Tongue (tissue), 2 donors: ENCODE measurements around the gene UPK1A. TPM values are rescaled to one million over a fixed set of nuclear protein-coding genes. Genes with fewer than 3 reads are reported as not detected.
A peak's percentile ranks its signal among the peaks of the same experiment; 100 is the strongest.

Source experiments
- DNase-seq: peaks from one replicate; pipeline ENCODE4 v3.0.0-alpha.2; 2015
- total RNA-seq: library from RNA; depleted of rRNA; stranded (reverse); fragments of >200 nt; gene quantifications from one replicate; pipeline ENCODE4 v1.2.3, GENCODE V29; 2014

Gene UPK1A
- not detected for total RNA-seq

- no peak for DNase-seq
These were observed at the start of gene UPK1A for GRCh38 chr19:35666251-35666913. TSS of gene UPK1A (plus strand) at chr19:35666517. CDS start at chr19:35666813, 296 bp downstream.

- DNase-seq = no peak
These were observed 47.5 kb upstream of the UPK1A start for GRCh38 chr19:35618857-35619256.

DNA sequence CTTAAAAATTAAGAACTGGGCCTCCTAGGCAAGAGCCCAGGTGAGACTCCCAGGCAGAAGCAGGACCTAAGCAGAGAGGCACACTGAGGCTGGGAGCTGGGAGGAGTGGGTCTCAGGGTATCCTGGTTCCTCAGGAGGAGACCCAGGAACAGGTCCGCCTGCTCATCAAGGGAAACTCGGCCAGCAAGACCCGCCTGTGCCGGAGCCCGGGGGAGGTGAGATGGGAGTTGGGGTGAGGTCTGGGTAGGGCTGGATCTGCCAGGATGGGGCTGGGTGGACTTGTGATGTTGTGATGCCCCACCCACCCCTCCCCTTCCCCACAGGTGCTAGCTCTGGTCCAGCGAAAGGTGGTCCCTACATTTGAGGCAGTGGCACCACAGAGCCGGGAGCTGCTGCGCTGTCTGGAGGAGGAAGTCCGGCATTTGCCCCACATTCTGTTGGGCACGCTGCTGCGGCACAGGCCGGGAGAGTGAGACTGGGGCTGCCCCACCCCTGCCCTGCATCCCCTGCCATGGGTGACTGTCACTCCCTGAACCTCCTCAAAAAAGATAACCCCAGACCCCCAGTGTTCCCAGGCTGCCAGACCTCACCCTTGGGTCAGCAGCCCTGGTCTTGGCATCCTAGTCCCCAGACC, 46.9 kb upstream of the UPK1A start:
- no peak for DNase-seq

- no peak for DNase-seq
These were observed 46.3 kb upstream of the UPK1A start for GRCh38 chr19:35620001-35620400.

GRCh38 chr19:35621708-35622107, 44.6 kb upstream of the UPK1A start:
- no peak for DNase-seq

- no peak for DNase-seq
These were observed 43.6 kb upstream of the UPK1A start for GRCh38 chr19:35622750-35623149.

GRCh38 chr19:35623327-35624010, 42.8 kb upstream of the UPK1A start:
- no peak for DNase-seq

GRCh38 chr19:35628264-35628564, 38.1 kb upstream of the UPK1A start:
- DNase-seq = no peak

- DNase-seq = peak; percentile 100
These were observed 37.6 kb upstream of the UPK1A start, which contains the start of gene RBM42 for GRCh38 chr19:35628565-35629331. TSS of gene RBM42 (plus strand) at chr19:35629036. CDS start at chr19:35629154, 118 bp downstream.

- DNase-seq = no peak
These were observed 37.0 kb upstream of the UPK1A start for GRCh38 chr19:35629332-35629633.

DNA sequence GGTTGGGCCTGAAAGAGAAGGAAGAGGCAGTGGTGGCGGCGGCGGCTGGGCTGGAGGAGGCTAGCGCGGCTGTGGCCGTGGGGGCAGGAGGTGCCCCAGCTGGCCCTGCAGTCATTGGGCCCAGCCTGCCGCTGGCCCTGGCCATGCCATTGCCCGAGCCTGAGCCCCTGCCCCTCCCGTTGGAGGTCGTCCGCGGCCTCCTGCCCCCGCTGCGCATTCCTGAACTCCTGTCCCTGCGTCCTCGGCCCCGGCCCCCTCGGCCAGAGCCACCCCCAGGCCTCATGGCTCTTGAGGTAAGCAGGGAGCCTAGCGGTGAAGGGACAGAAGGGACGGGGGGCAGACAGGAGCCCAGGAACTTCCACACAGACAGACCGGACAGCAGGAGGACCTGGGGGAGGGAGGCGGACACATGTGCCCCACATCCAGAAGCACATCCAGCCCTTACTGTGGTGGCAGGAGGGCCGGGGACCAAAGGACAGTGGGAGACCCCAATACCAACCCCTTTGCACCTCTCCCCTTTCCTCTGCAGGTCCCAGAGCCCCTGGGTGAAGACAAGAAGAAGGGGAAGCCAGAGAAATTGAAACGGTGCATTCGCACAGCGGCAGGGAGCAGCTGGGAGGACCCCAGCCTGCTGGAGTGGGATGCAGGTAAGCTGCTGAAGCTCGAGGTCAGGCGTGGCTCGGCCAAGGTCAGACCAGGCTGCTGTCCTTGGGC, 32.4 kb upstream of the UPK1A start:
- DNase-seq = no peak

- DNase-seq = no peak
These were observed 29.7 kb upstream of the UPK1A start for GRCh38 chr19:35636651-35637050.

DNA sequence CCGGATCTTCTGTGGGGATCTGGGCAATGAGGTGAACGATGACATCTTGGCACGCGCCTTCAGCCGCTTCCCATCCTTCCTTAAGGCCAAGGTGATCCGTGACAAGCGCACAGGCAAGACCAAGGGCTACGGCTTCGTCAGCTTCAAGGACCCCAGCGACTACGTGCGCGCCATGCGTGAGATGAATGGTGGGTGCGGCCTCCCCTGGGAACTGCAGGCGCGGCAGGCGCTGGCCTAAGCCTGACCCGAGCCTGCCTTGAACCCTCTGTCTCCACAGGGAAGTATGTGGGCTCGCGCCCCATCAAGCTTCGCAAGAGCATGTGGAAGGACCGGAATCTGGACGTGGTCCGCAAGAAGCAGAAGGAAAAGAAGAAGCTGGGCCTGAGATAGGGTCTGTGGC, 29.2 kb upstream of the UPK1A start:
- no peak for DNase-seq

DNA sequence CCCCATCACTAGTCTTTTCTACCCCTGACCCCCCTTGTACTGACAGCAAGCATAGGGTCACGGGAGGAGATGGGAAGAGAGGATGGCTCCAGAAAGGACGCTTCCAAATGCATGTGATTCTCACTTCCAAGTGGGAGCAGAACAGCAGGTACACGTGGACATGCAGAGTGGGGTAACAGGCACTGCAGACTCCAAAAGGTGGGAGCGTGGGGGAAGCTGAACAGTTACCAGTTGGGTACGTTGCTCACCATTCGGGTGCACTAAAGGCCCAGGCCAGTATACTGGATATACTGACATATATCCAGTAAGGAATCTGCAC, 27.0 kb upstream of the UPK1A start:
- no peak for DNase-seq

GRCh38 chr19:35639863-35640262, 26.5 kb upstream of the UPK1A start:
- no peak for DNase-seq

DNA sequence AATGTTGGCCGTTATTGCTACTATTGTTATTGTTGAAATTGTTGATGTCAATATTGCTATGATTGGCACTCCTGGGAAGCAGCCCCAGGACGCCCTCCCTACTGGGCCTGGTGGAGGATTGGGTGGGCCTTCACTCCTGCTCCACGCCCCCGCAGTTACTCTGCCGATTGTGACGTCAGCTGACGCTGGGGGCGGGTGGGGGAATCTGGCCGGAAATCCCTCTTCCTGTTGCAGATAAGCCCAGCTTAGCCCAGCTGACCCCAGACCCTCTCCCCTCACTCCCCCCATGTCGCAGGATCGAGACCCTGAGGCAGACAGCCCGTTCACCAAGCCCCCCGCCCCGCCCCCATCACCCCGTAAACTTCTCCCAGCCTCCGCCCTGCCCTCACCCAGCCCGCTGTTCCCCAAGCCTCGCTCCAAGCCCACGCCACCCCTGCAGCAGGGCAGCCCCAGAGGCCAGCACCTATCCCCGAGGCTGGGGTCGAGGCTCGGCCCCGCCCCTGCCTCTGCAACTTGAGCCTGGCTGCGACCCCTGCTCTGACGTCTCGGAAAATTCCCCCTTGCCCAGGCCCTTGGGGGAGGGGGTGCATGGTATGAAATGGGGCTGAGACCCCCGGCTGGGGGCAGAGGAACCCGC, 24.7 kb upstream of the UPK1A start, which contains the start of gene ETV2:
Gene ETV2, plus strand, starts transcription at position 231 of the 637 bp plus-strand sequence. CDS start 716 bp downstream, outside the sequence.
- peak; percentile 34 for DNase-seq

DNA sequence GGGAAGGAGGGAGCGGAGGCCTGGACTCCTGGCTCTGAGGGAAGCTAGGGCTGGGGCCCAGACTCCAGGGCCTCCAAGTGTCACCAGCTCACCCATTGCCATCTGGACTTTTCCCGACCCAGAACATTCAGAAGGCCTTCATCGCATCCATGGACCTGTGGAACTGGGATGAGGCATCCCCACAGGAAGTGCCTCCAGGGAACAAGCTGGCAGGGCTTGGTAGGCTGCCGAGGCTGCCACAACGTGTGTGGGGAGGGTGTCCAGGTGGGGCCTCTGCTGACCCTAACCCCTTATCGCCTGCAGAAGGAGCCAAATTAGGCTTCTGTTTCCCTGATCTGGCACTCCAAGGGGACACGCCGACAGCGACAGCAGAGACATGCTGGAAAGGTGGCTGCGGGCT, 24.0 kb upstream of the UPK1A start:
- no peak for DNase-seq

GRCh38 chr19:35642798-35643254, 23.5 kb upstream of the UPK1A start:
- DNase-seq = no peak

GRCh38 chr19:35643255-35644205, 22.8 kb upstream of the UPK1A start:
- peak; percentile 92 for DNase-seq

- DNase-seq = peak; percentile 98
These were observed 21.9 kb upstream of the UPK1A start for GRCh38 chr19:35644206-35644986.
